NCI-H2196 (cell line): ENCODE results near the gene CELF4.
"Not testable (repeated sequence)": the region's sequence is repeated elsewhere in the genome, so short reads cannot be mapped to it uniquely, and the experiment has no call there.

Experiments
- DNase-seq: peaks from one replicate; lab custom pipeline; 2025; ENCODE audit not compliant: unreplicated experiment; lab: John Stamatoyannopoulos, UW

CELF4 gene

DNA sequence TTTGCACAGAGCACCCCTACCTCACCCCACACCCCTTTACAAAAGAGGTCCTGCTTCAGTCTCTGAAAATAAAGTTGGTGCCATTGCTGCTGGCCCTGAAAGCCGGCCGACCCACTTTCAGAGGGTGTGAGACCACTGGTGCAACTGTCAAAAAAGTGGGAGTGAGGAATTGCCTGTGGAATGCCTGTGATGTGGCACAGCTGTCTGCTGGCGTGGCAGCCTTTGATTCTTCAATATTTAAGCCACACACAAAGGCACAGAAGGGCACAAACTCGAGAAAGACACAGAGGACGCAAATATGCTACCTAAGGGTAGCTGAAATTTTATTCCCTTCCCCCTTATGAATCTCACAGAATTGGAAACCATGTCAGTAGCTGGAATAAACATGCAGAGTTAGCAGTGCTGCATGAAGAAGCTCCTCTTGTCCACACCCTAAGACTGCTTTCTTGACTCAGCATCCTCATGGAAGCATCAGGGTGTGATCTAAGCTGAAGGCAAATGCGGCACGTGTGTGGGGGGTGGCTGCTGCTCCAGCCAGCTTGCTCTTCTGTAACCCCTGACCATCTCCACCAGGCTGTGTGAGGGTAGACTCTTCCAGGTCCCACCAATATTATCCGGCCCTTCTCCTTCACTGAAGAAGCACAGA is 92.3 kb downstream of the CELF4 start:
- no peak for DNase-seq

DNA sequence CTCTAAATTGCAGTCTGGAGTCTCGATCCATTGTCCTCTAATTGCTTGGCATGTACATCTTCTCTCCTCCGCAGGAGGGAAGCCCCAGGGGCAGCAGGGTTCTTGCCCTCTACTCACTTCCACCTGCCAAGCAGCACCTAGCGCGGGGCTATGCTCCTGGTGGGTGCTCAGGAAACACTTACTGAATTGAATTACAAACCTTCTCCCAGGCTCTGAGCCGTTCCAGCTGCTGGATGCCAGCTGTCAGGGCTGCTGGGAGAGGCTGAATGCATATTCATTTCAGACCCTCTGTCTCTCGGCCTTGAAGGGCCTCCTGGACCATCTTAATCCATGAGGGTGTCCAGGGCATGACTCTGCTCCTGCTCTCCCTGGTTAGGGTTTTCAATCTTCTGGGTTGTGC is 94.0 kb downstream of the CELF4 start:
- no peak for DNase-seq

DNA sequence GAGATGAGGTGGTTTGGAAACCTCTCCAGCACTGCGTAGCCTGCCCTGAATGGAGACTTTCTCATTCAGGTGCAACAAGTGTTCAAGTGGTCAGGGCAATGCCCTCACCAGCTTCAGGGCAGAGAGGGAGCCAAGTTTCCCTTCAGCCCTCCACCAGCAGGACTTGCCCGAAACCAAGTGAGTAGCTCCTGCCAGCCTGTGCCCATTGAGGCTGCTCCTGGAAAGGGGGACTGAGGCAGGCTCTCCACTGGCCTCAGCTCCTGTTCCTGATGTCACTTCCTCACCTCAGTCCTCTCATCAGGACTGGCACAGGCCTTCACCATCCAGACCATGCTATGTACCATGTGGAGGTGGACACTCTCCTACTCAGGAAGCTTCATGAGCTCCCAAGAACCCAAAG is 94.6 kb downstream of the CELF4 start:
- no peak for DNase-seq

DNA sequence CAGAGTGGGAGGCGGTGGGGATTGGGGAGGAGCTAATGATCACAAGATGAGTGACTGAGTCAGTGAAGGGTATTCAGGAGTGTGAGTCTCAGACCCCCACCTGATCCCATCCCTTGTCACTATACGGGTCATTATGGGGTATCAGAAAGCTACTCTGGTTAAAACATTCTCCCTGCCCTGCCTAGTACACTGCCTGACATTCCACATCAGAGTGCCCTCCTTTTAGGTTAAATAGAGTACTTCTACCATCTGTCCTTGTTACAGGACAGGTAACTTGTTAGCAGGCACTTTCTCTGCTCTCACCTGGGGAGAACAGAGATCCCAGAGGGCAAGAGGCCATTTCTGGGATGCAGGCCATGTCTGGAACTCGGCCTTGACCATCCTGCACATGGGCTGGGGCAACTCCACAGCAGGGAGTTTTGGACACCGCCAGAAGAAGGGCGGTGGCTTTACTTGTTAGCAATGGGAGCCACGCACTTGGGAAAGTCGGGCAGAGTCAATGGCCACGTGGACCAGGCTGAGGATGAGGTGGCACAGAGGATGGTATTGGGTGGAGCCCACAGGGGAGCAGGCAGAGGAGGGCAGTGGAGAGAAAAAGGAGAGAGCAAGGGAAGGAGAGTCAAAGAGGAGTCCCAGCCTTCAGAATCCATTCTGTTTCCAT is 98.5 kb downstream of the CELF4 start:
- no peak for DNase-seq

DNA sequence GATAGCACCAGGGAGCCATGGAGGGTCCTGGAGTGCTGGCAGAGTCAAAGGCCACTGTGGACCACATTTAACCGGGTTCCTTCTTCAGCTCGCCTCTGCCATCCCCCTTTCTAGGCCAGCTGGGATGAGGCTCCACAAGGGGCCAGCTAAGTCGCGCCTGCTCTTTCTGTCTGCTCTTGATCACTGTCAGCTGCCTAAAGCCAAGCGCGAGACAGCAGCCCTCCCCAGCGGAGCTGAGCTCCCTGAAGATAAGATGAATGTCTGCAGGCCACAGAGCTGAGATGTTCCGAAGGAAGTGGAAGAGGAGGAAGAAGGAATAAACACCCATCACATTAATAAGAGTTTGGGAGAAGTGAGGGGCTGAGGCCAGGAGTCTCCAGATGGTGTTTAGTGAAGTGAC is 99.6 kb downstream of the CELF4 start:
- no peak for DNase-seq

DNA sequence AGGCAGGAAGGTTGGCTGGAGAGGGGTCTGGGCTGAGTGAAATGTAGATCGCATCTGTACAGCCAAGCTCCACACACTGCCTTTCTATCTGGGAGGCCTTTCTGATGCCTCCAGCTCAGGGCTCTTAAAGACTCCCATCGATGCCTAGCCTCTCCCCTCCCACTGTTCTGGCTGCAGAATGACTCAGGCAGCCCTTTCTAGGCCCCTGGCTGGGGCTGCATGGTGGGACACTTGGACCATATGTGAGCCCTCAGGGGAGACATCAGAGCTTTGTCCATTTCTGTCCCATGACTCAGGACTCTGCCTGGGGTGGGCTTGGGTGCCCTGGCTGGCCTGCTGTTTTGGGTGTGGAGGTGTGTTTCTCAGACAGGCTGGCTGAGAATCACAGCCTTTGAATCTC is 101.3 kb downstream of the CELF4 start:
- no peak for DNase-seq

DNA sequence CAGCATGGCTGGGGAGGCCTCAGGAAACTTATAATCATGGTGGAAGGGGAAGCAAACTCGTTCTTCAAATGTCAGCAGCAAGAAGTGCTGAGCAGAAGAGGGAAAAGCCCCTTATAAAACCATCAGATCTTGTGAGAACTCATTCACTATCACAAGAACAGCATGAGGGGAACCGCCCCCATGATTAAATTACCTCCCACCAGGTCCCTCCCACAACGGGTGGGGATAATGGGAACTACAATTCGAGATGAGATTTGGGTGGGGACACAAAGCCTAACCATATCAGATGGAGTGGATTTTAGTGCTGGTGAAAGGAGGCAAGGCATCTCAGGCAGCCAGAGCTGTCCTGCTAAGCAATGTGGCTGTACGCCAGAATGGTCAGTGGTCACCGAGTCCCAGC is 104.3 kb downstream of the CELF4 start:
- DNase-seq = not testable (repeated sequence)

DNA sequence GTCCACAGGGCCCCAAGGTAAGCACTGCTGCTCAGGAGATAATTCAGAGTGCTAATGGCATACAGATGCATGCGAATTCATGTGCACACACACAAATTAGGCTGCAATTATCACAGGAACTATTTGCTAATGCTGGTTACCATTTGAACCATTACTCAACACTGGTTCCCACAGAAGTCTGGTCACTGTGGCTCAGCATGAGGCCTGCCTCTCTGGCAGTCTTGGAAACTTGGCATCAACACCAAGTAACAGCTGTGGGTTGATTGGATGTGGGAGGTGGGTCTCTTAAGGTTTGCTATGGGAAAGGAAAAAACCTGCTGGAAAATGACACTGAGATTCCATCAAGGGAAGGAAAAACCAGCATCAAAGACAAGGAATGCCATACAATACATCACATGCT is 105.0 kb downstream of the CELF4 start:
- DNase-seq = no peak

DNA sequence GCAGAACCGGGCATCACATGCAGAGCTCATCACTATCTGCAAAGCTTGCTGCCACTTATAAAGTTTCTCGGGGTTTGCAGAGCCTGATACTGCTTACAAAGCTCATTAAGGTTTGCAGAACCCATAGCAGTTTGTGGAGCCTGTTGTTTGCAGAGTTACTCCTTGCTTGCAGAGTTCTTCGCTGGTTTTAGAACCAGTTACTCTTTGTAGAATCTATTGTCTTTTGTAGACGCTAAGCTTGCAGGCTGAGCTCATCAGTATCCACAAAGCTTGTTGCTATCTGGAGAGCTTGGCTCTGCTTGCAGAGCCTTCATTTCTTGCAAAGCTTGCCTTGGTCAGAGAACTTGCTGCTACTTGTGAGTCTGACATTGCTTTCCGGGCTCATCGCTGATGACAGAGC is 106.9 kb downstream of the CELF4 start:
- no peak for DNase-seq

DNA sequence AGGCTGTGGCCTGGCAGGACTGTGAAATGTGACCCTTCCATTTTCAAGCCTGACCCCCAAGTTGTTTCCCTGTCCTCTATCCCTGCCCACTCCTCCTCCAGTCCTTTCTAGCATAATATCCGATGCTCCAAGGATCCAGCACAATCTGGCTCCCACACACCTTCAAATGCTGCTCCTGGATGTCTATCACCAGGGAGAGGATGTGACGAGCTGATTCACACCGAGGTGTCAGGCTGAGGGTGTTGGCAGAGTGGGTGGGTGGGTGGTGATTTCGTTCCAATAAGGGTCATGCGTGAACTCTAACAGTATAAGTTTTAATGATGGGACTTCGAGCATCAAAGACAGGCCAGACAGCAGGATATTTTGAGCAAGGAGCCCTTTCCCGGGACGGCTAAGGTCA is 107.8 kb downstream of the CELF4 start:
- no peak for DNase-seq

DNA sequence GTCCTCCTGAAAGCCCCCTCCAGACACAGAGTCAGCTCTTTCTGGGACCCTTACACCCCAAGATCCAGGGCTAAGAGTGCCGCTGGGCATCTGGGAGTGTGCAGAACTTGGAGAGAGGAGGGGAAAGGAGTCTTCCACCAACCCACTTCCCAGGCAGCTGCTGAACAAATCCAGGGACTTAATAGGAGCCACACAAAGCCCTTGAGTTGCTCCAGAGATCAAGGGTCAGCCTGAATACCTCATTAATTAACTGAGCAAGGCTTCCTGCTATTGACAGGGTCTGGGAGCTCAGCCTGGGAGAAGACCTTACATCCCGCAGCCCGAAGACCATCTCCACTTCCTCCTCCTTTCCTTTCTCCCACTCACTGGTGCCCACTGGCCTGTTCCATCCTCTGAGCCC is 108.3 kb downstream of the CELF4 start:
- no peak for DNase-seq

DNA sequence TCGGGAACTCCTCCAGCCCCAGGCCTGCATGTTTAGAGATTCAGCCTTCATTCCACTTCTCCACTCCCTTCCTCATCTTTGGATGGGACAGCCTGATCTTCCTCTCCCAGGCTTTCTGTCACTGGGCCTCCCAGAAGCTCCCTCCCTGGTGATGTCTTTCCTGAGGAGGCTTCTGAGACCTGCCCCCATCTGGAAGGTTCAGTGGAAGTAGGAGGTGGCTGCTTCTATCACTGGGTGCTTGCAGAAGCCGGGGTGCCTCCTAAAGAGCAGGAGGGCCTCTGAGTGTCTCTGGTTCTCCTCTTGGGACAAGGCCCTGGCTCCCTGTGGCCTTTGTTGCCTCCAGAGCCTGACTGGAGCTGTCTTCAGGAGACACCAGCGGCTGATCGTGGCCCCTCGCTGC is 108.7 kb downstream of the CELF4 start:
- no peak for DNase-seq

DNA sequence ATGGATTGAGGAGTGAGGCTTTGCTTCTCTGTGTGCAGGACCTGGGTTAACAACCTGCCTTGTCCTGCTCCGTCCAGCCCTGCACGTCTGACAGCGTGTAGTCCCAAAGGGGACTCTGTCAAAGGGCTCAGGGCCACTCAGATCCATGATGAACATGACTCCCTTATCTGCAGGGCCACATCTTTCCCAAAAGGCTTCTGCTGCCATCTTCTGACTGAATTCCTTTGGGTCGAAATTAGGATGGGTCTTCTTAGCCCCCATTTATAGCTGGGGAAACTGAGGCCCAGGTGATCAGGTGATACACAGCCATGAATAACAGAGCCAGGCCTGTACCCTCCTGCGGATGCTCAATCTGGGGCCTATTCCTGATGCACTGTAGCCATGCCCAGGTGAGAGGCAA is 109.2 kb downstream of the CELF4 start:
- DNase-seq = no peak

DNA sequence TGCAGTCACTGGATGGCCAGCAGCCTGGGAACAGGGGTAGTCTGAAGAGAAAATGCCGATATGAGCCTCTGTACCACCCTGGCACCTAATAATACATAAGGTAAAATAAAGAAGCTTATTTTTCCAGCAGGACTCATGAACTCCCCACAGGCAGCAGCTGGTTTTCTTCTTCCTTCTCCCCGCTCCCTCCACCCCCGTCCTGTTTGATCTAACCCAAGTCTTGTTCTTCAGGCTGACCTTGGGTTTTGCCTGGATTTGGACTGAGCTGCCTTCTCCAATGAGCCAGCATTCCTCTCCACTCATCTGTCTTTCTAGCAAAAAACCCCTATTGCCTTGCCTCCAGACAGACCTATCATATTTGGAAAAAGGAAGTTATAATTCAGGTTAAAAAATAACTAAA is 111.8 kb downstream of the CELF4 start:
- DNase-seq = no peak

DNA sequence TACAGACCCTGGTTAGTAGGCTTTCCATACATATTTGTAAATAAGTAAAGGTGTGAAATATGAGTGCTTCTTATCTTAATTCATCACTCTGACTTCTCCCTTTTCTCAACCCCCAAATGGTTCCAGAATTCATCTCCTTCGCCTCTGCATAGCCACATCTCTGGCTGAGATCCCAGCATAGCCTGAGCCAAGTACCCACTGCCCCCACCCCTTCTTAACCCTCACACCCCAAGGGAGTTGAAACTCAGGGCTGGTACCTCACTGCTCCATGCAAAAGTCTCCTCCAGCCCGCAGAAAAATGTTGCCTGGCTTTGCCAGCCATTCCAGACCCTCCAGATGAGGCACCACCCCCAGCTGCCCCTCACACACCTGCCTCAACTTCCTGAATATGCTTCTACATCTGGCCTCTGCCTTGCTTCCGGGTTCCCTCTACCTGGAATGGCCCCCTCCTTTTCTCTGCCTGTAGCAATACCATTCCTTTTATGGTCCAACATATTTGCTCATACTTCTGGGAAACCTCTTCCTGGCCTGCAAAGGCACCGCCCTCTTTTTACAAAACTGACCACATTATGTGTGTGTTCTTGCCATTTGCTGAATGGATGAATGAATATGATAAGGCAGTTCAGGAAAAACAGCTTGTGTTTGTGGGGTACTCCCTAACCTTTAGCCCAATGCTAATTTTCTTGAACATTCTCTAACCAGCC is 112.8 kb downstream of the CELF4 start:
- DNase-seq = peak; percentile 5

DNA sequence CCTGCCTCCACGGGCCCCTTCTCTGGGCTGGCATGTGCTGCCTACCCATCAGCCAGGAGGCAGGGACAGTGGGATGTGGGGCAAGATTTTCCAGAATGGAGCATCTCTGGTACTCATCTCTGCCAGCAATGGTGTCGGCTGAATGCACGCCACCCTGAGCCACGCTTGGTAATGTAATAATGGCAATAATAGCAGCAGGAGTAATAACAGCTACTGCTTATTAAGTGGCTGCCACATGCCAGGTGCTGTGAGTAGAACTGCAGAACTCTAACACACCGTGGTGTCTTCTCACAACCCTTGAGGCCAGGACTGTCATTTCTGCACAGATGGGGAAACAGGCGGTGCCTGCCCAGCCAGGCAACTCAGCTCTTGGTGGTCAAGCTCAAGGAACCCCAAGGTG is 113.6 kb downstream of the CELF4 start:
- DNase-seq = no peak

DNA sequence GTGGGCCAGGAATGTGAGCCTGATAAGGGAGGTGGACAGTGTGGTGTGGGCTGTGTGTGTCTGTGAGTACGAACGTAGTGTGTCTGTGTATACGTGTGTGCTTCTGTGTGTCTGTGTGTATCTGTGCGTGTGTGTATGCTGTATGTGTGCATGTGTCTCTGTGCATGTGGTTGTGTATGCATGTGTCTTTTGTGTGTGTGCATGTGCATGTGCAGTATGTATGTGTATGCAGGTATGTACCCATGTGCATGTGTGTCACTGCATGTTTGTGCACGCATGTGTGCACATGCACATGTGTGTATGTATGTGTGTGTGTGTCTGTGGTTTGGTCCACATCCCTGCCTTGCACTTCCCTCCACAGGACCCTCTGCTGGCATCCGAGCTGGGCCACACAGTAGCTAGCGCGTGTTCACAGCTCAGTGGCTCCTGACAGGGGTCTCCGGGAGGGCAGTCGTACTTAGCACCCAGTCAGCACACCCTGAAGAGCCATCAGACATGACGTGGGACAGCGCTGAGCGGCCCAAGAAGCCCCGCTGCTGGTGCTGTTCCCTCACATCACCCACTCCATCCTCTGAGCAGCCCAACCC is 114.3 kb downstream of the CELF4 start:
- no peak for DNase-seq

DNA sequence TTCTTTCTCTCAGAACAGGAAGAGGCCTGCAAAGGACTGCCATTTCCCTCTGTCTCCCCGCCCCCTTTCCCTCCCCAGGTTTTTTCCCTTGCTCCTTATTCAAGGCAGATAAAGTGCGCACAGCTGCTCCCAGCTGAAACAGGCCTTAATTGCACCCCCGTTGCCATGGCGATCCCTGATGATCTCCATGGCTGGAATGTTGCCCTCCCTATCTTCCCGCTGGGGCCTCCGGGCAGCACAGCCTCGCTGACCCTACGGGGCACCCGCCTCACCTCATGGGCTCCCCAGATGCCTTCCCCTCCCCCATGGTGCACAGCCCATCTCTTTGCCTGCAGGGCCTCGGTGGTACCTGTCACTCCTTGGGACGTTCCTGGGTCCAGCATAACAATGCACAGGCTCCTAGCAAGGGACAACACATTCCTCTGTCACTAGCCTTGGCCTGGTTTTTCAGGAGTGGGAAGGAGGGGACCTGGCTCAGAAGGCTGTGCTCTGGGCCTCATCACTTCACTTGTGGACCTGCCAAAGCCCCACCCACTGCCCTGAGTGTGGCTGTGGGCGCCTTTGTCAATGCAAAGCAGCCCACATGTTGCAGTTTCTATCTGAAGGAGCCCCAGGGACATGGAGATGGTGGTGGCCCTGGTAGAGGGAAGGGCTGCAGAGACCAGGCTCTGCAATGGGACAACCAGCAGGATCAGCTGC is 115.0 kb downstream of the CELF4 start:
- DNase-seq = peak; percentile 29

DNA sequence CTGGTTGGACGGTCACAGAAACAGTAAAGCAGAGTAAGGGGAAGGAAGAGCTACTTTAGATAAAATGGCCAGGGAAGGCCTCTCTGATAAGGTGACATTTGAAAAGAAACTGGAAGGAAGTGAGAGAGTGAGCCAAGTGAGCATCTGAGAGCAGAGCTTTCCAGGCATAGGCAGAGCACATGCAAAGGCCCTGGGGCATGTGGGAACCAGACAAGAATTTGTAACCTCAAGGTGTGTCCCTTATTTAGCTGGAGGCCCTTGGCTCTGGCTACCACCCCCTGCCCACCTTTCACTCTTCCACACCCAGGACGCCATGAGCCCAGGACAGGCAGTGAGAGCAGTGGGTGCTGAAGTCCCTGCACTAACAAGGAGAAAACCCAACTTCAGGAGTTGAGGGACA is 116.0 kb downstream of the CELF4 start:
- no peak for DNase-seq

DNA sequence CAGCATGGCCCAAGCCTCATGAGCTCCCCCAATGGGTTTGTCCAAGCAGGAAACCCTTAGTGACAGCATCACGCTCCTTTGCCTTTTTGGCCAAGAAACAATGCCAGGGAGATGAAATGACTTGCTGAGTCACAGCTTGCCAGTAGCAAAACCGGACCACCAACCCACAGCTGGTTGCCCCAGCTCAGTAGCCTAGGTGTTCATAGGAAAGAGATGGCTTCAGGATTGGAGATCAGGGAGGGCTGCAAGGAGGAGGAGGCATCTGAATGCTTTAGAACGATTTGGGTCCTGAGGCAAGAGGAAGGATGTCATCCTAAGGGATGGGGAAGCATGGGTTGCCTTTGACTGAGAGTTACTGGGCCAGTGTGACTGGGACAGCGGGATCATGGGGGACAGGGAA is 116.7 kb downstream of the CELF4 start:
- DNase-seq = no peak
